GM18907 (cell line): Measurements from ENCODE around the gene SFPQ.
"Not testable (repeated sequence)": the region's sequence is repeated elsewhere in the genome, so short reads cannot be mapped to it uniquely, and the experiment has no call there.

Experiments used
- ATAC-seq: cut with Tn5 transposase; IDR thresholded peaks from one replicate; pipeline ENCODE4 v1.9.1; 2021; ENCODE audit warnings: mild to moderate bottlenecking, moderate library complexity; ENCODE audit not compliant: unreplicated experiment

Gene SFPQ

GRCh38 chr1:35192853-35193664 lies at the start of gene SFPQ:
Gene SFPQ, minus strand, starts transcription at chr1:35193145. Its CDS starts 96 bp downstream, at chr1:35193049.
- peak; percentile 91 for ATAC-seq

GRCh38 chr1:35236772-35237171 lies 43.8 kb upstream of the SFPQ start:
- ATAC-seq: not testable (repeated sequence)

- no peak for ATAC-seq
These were observed 38.3 kb upstream of the SFPQ start for GRCh38 chr1:35231287-35231686.

- ATAC-seq: no peak
These were observed 36.8 kb upstream of the SFPQ start for GRCh38 chr1:35229587-35230360.

- ATAC-seq: no peak
These were observed 33.6 kb upstream of the SFPQ start for GRCh38 chr1:35226546-35226945.

- ATAC-seq: no peak
These were observed 30.2 kb upstream of the SFPQ start for GRCh38 chr1:35223084-35223630.

GRCh38 chr1:35222322-35223083 lies 29.6 kb upstream of the SFPQ start:
- ATAC-seq: no peak

GRCh38 chr1:35220976-35221375 lies 28.0 kb upstream of the SFPQ start:
- ATAC-seq: no peak

- no peak for ATAC-seq
These were observed 22.4 kb upstream of the SFPQ start for GRCh38 chr1:35215346-35215745.

- ATAC-seq: no peak
These were observed 18.1 kb upstream of the SFPQ start for GRCh38 chr1:35211120-35211414.

GRCh38 chr1:35210321-35211119 lies 17.6 kb upstream of the SFPQ start:
- ATAC-seq: no peak

GRCh38 chr1:35203295-35203694 lies 10.3 kb upstream of the SFPQ start:
- no peak for ATAC-seq

- peak; percentile 86 for ATAC-seq
These were observed 9.2 kb upstream of the SFPQ start for GRCh38 chr1:35202048-35202719.

- ATAC-seq: no peak
These were observed 8.7 kb upstream of the SFPQ start for GRCh38 chr1:35201631-35202030.

GRCh38 chr1:35192056-35192852 lies 691 bp downstream of the SFPQ start:
- peak; percentile 42 for ATAC-seq

GRCh38 chr1:35191429-35192055 lies 1.4 kb downstream of the SFPQ start:
- no peak for ATAC-seq

GRCh38 chr1:35190784-35191183 lies 2.2 kb downstream of the SFPQ start:
- no peak for ATAC-seq

GRCh38 chr1:35188578-35189392 lies 4.2 kb downstream of the SFPQ start:
- no peak for ATAC-seq
